GM18508 (cell line): ENCODE data around the gene SPTBN1.
A peak's percentile ranks its signal among the peaks of the same experiment; 100 is the strongest.

Experiments
- ATAC-seq: cut with Tn5 transposase; IDR thresholded peaks from one replicate; pipeline ENCODE4 v1.9.1; 2021; ENCODE audit warnings: moderate number of reproducible peaks; ENCODE audit not compliant: insufficient read depth, unreplicated experiment

SPTBN1 gene

GRCh38 chr2:54566896-54567295, 110.8 kb downstream of the SPTBN1 start:
- no peak for ATAC-seq

- peak; percentile 24 for ATAC-seq
Measured at GRCh38 chr2:54568876-54569321, 112.8 kb downstream of the SPTBN1 start.

- ATAC-seq = no peak
Measured at GRCh38 chr2:54569745-54570301, 113.7 kb downstream of the SPTBN1 start.

GRCh38 chr2:54570321-54570855, 114.3 kb downstream of the SPTBN1 start:
- no peak for ATAC-seq

- peak; percentile 38 for ATAC-seq
Measured at GRCh38 chr2:54570925-54571694, 115.0 kb downstream of the SPTBN1 start.

- no peak for ATAC-seq
Measured at GRCh38 chr2:54572262-54572635, 116.1 kb downstream of the SPTBN1 start.

GRCh38 chr2:54572636-54573536, 116.8 kb downstream of the SPTBN1 start:
- ATAC-seq = no peak

- ATAC-seq = no peak
Measured at GRCh38 chr2:54573537-54573919, 117.4 kb downstream of the SPTBN1 start.

- ATAC-seq = peak; percentile 38
Measured at GRCh38 chr2:54574107-54574859, 118.2 kb downstream of the SPTBN1 start.

- ATAC-seq = no peak
Measured at GRCh38 chr2:54574860-54575247, 118.7 kb downstream of the SPTBN1 start.

- no peak for ATAC-seq
Measured at GRCh38 chr2:54575379-54575888, 119.3 kb downstream of the SPTBN1 start.

- no peak for ATAC-seq
Measured at GRCh38 chr2:54577035-54577434, 120.9 kb downstream of the SPTBN1 start.

- no peak for ATAC-seq
Measured at GRCh38 chr2:54577944-54578647, 122.0 kb downstream of the SPTBN1 start.

- ATAC-seq = no peak
Measured at GRCh38 chr2:54578648-54579045, 122.5 kb downstream of the SPTBN1 start.

GRCh38 chr2:54579061-54579681, 123.0 kb downstream of the SPTBN1 start:
- no peak for ATAC-seq

- peak; percentile 90 for ATAC-seq
Measured at GRCh38 chr2:54579682-54580620, 123.8 kb downstream of the SPTBN1 start.

GRCh38 chr2:54581326-54582039, 125.4 kb downstream of the SPTBN1 start:
- no peak for ATAC-seq
